OCI-M1 (cell line): ENCODE measurements around the gene APOB.
A peak's percentile ranks its signal among the peaks of the same experiment; 100 is the strongest.

ENCODE experiments used
- DNase-seq: peaks from one replicate; lab custom pipeline; 2025; lab: John Stamatoyannopoulos, UW

Gene APOB, protein sequence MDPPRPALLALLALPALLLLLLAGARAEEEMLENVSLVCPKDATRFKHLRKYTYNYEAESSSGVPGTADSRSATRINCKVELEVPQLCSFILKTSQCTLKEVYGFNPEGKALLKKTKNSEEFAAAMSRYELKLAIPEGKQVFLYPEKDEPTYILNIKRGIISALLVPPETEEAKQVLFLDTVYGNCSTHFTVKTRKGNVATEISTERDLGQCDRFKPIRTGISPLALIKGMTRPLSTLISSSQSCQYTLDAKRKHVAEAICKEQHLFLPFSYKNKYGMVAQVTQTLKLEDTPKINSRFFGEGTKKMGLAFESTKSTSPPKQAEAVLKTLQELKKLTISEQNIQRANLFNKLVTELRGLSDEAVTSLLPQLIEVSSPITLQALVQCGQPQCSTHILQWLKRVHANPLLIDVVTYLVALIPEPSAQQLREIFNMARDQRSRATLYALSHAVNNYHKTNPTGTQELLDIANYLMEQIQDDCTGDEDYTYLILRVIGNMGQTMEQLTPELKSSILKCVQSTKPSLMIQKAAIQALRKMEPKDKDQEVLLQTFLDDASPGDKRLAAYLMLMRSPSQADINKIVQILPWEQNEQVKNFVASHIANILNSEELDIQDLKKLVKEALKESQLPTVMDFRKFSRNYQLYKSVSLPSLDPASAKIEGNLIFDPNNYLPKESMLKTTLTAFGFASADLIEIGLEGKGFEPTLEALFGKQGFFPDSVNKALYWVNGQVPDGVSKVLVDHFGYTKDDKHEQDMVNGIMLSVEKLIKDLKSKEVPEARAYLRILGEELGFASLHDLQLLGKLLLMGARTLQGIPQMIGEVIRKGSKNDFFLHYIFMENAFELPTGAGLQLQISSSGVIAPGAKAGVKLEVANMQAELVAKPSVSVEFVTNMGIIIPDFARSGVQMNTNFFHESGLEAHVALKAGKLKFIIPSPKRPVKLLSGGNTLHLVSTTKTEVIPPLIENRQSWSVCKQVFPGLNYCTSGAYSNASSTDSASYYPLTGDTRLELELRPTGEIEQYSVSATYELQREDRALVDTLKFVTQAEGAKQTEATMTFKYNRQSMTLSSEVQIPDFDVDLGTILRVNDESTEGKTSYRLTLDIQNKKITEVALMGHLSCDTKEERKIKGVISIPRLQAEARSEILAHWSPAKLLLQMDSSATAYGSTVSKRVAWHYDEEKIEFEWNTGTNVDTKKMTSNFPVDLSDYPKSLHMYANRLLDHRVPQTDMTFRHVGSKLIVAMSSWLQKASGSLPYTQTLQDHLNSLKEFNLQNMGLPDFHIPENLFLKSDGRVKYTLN (N-terminal part only)

DNA sequence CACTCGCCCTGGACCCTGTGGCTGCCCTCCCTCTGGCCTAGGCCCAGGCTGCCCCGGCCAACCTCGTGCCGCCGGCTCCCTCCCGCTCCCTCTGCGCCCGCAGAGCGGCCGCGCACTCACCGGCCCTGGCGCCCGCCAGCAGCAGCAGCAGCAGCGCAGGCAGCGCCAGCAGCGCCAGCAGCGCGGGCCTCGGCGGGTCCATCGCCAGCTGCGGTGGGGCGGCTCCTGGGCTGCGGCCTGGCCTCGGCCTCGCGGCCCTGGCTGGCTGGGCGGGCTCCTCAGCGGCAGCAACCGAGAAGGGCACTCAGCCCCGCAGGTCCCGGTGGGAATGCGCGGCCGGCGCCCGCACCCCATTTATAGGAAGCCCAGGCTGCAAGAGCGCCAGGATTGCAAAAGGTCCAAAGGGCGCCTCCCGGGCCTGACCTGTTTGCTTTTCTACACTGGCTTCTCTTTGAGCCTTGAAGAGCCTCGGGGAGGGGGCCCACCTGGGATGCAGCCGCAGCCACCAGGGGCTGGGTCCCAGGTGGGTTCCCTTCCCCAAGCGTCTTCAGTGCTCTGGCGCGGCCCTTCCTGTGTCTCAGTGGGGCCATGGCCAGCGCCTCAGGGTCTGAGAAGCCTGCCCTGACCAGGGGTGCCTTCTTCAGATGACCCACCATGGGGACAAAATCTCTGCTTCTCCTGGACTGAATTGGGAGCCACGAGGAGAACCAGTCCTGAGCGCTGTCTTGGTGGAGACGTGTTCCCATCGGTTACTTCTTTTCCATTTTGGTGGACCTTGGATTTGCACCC, at the start of gene APOB:
Gene APOB (minus strand): TSS at position 330 of the 789 bp plus-strand sequence. CDS start 128 bp downstream, at position 202.
- DNase-seq: no peak

DNA sequence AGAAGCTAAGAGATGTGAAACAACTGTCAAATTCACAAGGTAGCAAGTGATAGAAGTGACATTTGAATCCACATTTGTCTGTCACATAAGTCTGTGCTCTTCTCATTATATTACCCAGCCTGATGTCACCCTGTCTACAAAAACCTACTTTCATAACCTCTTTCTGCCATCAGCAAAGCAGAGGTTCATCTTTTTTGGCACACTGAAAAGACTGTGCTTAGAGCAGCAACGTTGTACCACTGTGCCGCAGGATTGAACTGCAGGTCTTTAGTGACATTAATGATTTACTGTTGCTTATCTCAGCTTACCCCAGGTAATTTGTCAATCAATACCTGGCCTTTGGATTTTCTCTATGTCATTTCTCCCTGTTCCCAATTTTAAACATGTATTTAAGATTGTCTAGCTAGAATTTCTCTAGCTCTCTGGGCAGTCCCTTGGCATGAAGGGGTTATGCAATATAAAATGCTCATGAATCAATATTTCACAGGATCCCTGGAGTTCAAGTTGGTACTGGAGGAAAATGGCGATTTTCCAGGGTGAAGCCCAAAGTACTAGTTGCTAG, 48.5 kb upstream of the APOB start:
- DNase-seq: no peak

DNA sequence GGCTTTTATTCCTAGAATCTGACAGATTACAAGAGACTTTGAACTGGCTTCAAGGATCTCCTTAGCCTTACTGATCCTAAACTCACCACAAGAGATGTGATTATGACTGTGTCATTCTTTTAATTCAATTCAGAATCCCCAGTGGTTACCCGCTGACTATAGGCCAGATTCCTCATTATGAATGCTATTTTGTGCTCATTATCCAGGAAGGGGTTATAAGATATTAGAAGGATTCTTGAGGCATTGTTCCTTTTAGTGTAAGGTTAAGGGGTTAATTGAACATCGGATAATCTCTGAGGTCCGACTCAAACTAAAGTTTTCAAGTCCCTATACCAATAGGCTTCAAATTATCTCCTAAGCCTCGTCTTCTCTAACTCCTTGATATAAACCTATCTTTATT, 40.5 kb upstream of the APOB start:
- DNase-seq: no peak

DNA sequence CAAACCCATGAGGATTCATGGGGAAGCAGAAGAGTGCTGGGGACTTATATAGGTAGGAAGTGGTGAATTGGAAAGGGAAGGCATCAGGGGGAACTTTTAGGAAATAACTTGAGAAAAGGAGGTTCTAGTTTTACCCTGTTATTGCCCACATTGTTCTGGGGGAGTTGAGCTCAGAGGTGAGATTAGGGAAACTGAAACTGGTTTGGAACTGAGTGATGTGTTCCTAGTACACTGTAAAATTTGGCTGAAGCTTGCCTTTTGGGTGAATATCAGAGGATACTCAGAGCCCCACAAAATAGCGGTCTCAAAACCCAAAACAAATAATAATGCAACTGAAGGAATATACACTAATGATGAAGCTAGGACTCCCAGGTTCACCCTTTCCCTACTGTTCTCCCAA, 39.6 kb upstream of the APOB start:
- DNase-seq: no peak

DNA sequence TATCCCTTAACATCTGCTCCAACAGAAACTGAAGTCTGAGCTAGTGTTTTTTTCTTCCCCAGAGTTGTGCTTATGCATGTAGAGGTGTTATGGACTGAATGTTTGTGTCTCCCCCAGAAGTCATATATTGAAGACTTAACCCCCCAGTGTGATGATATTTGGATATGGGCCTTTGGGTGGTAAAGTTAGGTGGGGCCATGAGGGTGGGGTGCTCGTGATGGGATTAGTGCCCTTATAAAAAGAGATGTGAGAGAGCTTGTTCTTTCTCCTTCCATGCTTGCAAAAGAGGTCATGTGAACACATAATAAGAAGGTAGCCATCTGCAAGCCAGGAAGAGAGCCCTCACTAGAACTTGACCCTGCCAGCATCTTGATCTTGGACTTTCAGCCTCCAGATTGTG, 34.4 kb upstream of the APOB start:
- DNase-seq: no peak

DNA sequence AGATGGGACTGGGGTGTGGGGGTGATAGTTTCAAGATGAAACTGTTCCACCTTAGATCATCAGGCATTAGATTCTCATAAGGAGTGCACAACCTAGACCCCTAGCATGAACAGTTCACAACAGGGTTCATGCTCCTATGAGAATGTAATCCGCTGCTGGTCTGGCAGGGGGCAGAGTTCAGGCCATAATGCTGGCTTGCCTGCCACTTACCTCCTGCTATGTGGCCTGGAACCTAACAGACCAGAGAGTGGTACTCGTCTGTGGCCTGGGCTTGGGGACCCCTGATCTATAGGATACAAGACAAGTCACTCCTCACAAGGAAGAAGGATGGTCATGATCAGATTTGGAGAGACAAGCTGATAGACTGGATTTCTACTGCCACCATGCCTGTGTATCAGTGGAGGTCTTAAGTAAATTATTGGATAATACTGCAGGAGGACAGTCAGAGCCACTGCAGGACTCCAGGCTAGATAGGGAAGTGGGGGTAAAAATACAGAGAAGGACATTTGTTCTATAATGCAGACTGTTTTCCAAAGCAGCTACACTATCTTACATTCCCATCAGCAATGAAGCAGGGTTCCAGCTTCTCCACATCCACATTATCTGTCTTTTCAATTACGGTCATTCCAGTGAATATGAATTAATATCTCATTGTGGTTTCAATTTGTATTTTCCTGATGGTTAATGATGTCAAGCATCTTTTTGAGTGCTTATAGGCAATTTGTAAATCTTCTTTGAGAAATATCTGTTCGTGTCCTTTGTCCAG, 28.8 kb upstream of the APOB start:
- no peak for DNase-seq

DNA sequence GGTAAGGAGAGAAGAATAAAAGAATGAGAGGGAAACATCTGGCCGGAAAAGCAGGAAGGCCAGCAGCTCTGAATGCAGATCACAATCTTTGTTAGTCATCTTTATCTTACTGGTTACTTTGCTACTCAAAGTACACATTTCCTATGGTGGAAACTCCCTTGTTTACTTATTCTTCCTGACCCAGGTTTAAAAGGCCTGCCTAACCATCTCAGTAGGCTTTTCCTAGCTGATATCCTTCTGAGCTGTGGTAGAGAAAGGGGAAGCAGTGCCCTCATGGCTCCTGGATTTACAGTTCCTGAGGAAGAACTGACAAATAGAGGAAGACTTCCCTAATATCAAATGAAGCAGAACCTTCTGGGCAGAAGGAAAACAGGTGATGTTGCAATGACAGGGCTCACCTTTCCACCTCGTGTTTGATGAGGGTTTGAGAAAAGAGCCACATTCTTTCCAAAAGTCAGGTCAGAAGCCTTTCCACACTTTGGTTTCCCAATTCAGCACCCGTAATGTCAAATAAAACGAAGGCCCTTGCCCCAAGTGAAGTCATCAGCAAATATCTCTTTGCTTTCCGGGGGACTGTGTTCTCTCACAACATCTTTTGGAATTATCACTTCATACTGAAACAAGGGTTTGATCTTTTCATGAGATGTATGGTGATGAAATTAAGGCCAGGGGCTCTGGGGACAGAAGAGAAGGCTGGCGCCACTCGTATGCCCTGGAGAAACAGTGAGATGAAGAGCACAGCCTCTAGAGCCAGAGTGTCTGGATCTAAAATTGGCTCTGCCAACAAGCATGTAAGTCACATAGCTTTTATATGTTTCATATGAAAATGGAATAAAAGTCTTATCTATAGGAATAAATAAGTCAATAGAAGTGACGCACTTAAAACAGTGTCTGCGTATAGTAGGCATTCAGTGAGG, 26.7 kb upstream of the APOB start:
- DNase-seq: no peak

DNA sequence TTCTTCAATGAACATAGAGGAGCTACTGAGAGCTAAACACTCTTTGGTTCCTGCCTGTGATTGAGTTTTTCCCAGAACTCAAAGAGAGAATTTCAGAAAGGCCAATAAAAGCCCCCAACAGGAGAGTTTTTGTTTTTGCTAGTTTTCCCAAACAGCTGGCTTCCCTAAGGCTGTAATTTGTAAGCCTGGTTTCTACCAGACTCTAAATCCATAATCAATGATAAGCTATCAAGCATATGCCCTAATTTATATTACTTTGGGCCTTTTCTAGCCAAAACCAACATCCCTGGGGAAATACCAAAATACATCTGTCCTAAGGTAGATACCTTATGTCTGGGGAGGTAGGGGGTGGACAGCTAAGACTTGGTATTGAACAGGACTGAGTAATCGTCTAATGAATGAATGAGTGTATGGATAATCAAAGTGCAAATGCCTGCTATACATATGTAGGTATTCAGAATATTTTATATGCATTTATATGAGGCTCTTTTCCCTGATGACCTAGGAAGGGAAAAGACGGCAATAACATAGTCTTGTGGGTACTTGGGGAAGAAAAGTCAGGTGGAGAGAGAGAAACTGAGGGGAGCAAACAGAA, 26.0 kb upstream of the APOB start:
- no peak for DNase-seq

DNA sequence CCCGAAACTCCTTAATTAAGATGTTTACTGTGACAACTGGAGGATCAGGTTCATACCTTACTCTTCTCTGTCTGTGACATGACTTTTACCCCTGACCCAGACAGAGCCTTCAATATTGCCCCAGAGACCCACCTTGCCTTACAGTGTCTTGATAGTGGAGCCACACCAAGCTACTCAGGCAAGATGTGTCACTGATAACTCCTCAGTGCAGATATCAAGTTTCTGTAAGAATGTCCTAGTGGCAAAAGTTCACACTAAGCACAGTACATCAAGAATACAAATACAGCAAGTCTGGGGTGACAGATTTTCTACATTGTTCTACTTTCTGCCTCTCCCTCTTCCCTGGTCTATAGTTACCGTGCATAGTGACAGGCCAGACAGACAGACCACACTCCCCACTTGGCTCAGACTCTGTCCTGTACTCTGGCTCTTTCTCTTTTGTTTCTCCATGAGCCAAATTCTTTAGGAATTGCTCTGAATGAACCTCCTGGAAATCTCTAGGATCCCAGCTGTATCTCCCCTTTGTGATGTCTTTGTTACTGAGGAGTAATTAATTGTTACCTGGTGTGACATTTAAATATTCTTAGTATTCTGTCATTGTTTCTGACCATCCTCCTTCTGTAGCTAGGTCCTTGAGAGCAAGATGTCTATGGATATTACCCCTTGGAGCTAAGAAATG, 24.1 kb upstream of the APOB start:
- DNase-seq: no peak

DNA sequence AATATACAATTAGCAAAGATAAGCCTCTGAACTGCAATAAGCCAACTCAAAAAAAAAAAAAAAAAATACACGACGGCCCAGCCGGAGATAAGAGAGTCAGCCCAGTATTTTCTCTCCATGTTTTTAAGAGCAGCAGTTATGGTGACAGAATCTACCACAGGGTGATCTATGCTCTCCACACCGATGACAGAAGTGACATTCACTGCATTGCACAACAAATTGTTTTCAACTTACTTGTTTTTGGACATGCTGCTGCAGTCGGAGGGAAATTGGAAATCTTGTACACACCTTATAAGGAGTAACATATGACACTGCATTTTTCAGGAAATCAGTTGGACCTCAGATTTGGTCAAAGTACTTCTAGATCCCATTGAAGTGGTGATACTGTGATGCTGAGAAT, 23.3 kb upstream of the APOB start:
- DNase-seq: no peak

DNA sequence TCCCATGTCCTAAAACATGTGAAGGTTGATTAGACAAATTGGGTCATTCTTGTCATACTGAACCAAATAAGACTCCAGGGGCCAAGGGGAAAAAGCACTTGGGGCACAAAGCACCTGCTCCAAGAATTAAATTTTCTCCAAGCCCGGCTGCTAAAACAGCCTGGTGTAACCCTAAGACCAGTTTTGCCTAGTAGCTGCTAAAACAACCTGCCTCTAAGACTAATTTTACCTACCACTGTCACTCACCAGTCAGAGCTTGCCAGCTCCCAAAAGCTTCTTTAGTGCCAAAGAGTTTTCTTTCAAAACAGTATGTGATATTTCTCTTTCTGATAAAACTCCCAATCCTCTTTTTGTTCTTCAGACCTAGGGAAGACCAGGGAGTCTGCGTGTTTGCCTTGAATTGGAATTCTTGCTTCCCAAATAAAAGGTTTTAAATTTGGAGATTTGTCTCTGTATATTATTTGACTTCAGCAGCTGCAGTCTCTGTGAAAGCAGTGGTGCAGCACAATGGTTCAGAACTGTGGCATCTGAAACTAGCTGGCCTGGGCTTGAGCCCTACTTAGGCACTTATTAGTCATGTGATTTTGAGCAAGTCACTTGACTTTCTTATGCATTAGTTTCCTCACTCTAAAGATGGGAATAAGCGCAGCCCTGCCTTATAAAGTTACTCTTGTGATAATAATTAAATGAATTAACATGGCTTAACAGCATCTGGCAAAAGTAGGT, 16.2 kb upstream of the APOB start:
- no peak for DNase-seq

DNA sequence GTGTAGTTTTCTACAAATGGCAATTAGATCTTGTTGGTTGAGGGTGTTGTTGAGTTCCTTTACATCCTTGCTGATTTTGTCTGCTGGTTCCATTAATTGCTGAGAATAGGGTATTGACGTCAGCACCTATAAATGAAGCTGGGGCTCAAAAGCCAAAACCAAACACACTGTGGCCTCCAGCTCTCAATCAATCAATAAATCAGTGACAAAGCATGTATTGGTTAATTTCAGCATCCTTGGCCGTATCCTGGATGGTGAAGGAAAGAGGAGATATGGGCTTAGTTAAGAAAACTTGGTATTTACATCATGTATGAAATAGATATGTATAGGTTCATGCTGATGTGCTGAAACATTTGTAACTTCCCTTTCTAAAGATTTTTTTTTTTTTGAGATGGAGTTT, 13.2 kb upstream of the APOB start:
- no peak for DNase-seq

DNA sequence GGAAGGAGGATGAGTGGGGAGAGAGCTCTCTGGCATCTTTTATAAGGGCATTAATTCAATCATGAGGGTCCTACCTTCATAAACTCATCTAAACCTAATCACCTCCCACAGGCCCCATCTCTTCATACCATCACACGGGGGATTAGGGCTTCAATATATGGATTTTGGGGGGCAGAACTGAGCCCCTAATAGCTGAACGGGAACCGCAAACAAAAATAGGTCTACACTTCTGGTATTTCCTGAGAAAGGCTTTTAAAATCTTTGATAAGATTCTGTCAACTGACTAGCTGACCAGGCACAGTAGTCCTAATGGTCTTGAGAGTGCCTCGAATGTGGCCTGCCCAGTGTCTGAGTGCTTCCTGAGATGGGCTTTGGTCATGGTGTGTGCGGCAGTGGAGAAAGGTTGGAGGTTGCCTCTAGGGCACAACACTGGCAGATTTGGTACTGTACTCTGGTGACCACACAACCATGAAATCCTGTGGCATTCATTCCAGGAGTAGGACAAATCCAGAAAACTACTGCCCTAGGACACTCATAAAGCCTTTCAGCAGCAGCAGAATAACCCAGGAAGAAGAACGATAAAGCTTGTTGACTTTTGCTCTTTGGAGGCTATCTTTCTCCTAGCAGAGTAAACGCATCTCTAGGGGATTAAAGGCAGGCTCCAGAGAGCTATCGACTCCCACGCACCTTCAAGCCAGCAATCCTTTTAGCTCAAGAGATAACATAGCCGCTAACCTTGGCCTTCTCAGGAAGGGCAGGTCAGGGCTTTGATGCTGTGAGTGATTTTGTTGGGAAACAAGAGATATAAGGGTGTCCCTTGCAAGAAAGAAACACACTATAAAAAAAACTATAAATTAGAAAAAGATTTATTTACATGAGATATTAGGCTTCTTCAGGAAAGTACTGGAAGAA, 12.3 kb upstream of the APOB start:
- peak; percentile 70 for DNase-seq

DNA sequence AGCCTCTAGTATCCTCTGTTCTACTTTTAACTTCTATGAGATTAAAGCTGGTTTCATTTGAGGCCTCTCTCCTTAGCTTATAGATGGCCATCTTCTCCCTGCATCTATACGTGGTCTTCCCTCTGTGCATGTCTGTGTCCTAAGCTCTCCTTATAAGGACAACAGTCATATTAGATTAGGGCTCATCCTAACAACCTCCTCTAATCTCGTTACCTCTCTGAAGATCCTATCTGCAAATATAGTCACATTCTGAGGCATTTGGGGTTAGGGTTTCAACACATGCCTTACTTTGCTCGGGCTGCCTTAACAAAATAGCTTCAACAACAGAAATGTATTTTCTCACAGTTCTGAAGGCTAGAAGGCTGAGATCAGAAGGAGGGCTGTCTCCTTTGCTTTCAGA, 11.6 kb upstream of the APOB start:
- no peak for DNase-seq

DNA sequence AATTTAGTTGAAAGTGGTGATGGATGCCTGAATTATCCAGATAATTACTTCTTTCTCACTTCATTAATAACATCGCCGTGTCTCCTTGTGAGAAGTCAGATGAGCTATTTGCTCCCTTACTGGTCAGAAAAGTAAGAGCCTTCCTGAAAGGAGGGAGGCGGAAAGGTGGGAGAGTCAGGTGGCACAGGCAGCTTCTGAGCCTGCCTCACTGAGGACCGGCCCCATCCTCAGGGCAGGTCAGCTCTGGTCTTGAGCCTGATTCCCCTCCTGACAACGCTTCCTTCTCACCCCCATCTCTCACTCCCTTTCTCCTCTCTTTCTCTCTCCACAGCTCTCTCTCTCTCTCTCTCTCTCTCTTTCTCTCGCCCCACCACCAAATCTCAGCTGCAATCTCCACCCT, 10.1 kb upstream of the APOB start:
- DNase-seq: no peak

DNA sequence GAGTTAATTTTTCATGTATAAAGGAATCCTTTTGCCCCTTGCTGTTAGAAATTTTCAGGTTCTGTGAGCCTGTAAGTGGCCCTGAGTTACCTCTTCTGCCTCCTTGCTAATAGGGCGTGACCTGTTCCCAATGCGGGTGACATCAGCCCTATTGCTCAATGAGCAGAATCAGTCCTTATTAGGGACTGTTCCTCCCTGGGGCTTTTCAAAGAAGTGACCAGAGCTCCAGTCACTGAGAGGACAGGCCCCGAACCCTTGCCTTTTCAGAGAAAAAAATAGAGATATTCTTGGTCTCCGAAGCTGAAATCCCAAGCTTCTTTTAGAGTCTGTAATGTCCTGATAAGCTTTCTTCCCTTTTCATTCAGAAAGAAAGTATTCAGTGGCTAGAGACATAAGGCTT, 8.2 kb upstream of the APOB start:
- peak; percentile 92 for DNase-seq

DNA sequence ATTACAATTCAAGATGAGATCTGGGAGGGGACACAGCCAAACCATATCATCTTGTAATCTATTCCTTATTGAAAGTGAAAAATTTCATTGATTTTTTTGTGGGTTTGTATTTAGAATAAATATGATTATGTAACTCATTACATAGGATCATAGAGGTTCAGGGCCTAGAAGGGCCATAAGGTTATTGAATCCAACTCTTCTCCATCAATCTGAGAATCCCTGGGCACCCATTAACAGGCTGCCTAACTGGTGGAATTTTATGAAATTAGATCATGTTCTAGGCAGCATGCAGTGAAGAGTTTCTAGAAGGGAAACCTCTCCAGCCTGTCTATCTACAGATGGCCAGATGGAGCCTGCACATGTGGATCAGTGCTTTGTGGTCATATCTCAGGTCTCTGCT, 6.3 kb upstream of the APOB start:
- DNase-seq: peak; percentile 22
